H9 (cell line): ENCODE measurements around the gene GRIK3. TPM values are rescaled to one million over a fixed set of nuclear protein-coding genes. Genes with fewer than 3 reads are reported as not detected.

Experiments
- DNase-seq: peaks from one replicate; pipeline ENCODE4 v3.0.0-alpha.2; 2017
- H2AFZ ChIP-seq: one replicate; pipeline ENCODE4 v1.6.1; 2013; ENCODE audit warnings: mild to moderate bottlenecking, low read length, control low read depth, moderate library complexity
- H2AK5ac ChIP-seq: 2 replicates; pipeline ENCODE4 v1.6.1; 2013; ENCODE audit warnings: low read length, control low read depth, mixed read lengths; ENCODE audit not compliant: insufficient read length
- H2BK120ac ChIP-seq: one replicate; pipeline ENCODE4 v1.6.1; 2013; ENCODE audit warnings: low read depth, mild to moderate bottlenecking, low read length, control low read depth, inconsistent platforms; ENCODE audit not compliant: poor library complexity, severe bottlenecking
- H2BK12ac ChIP-seq: 2 replicates; pipeline ENCODE4 v1.6.1; 2013; ENCODE audit warnings: low read length, control low read depth, mixed read lengths, low read depth; ENCODE audit not compliant: insufficient read length
- H2BK15ac ChIP-seq: 2 replicates; pipeline ENCODE4 v1.6.1; 2013; ENCODE audit warnings: low read depth, low read length, control low read depth
- H2BK20ac ChIP-seq: one replicate; pipeline ENCODE4 v1.6.1; 2013; ENCODE audit warnings: low read depth, mild to moderate bottlenecking, low read length, control low read depth, inconsistent platforms; ENCODE audit not compliant: poor library complexity, severe bottlenecking
- H2BK5ac ChIP-seq: 2 replicates; pipeline ENCODE4 v1.6.1; 2013; ENCODE audit warnings: low read length, control low read depth, mixed read lengths; ENCODE audit not compliant: insufficient read length
- H3K14ac ChIP-seq: 2 replicates; pipeline ENCODE4 v1.6.1; 2013; ENCODE audit warnings: low read length, control low read depth; ENCODE audit not compliant: insufficient read depth
- H3K18ac ChIP-seq: 2 replicates; pipeline ENCODE4 v1.6.1; 2013; ENCODE audit warnings: low read depth, mild to moderate bottlenecking, mixed read lengths, low read length, control low read depth; ENCODE audit not compliant: insufficient read length
- H3K23ac ChIP-seq: 2 replicates; pipeline ENCODE4 v1.6.1; 2013; ENCODE audit warnings: low read length, control low read depth, mixed read lengths, low read depth; ENCODE audit not compliant: insufficient read length
- H3K23me2 ChIP-seq: 2 replicates; pipeline ENCODE4 v1.6.1; 2013; ENCODE audit warnings: low read depth, mild to moderate bottlenecking, mixed read lengths, low read length, control low read depth; ENCODE audit not compliant: insufficient read length, poor library complexity, severe bottlenecking
- H3K27ac ChIP-seq: 2 replicates; pipeline ENCODE4 v1.5.1; 2013; ENCODE audit warnings: low read length, control low read depth, mixed read lengths, low read depth; ENCODE audit not compliant: insufficient read length
- H3K27me3 ChIP-seq: 2 replicates; pipeline ENCODE4 v1.6.1; 2013; ENCODE audit warnings: low read length, control low read depth, inconsistent platforms; ENCODE audit not compliant: insufficient read depth
- H3K4ac ChIP-seq: 2 replicates; pipeline ENCODE4 v1.6.1; 2013; ENCODE audit warnings: low read depth, mild to moderate bottlenecking, control low read depth, inconsistent platforms, low read length, moderate library complexity
- H3K4me1 ChIP-seq: 2 replicates; pipeline ENCODE4 v1.6.1; 2013; ENCODE audit warnings: low read length, control low read depth, inconsistent platforms; ENCODE audit not compliant: insufficient read depth
- H3K4me2 ChIP-seq: 2 replicates; pipeline ENCODE4 v1.6.1; 2013; ENCODE audit warnings: low read length, control low read depth, mixed read lengths; ENCODE audit not compliant: insufficient read length, insufficient read depth
- H3K56ac ChIP-seq: 2 replicates; pipeline ENCODE4 v1.6.1; 2013; ENCODE audit warnings: low read depth, mild to moderate bottlenecking, mixed read lengths, low read length, control low read depth; ENCODE audit not compliant: insufficient read length
- H3K79me1 ChIP-seq: 2 replicates; pipeline ENCODE4 v1.6.1; 2013; ENCODE audit warnings: low read depth, mild to moderate bottlenecking, moderate library complexity, low read length, control low read depth, inconsistent platforms; ENCODE audit not compliant: insufficient read depth, poor library complexity, severe bottlenecking
- H3K79me2 ChIP-seq: 2 replicates; pipeline ENCODE4 v1.6.1; 2013; ENCODE audit warnings: low read length, control low read depth, inconsistent platforms; ENCODE audit not compliant: insufficient read depth
- H3K9ac ChIP-seq: 2 replicates; pipeline ENCODE4 v1.6.1; 2013; ENCODE audit warnings: low read length, control low read depth, mixed read lengths; ENCODE audit not compliant: insufficient read length; ENCODE audit errors: extremely low read depth
- H3K9me3 ChIP-seq: one replicate; pipeline ENCODE4 v1.6.1; 2013; ENCODE audit warnings: low read depth, low read length, inconsistent platforms; ENCODE audit not compliant: control insufficient read depth
- H3T11ph ChIP-seq: one replicate; pipeline ENCODE4 v1.6.1; 2013; ENCODE audit warnings: mild to moderate bottlenecking, low read length, control low read depth, inconsistent platforms
- H4K20me1 ChIP-seq: one replicate; pipeline ENCODE4 v1.6.1; 2013; ENCODE audit not compliant: control insufficient read depth, insufficient read length, insufficient read depth
- H4K5ac ChIP-seq: 2 replicates; pipeline ENCODE4 v1.6.1; 2013; ENCODE audit warnings: low read depth, mild to moderate bottlenecking, mixed read lengths, low read length, control low read depth; ENCODE audit not compliant: insufficient read length
- H4K8ac ChIP-seq: replicated peaks from 2 replicates; pipeline ENCODE4 v1.6.1; 2013; ENCODE audit warnings: low read length, control low read depth, mixed read lengths, low read depth; ENCODE audit not compliant: insufficient read length
- H4K91ac ChIP-seq: 2 replicates; pipeline ENCODE4 v1.6.1; 2013; ENCODE audit warnings: low read depth, mild to moderate bottlenecking, moderate library complexity, mixed read lengths, low read length, control low read depth; ENCODE audit not compliant: insufficient read length
- H3K27ac Mint-ChIP-seq, 3 experiments: 2 replicates in 2 of 3; 3 replicates in 1 of 3; pipeline ENCODE4 v1.8.0; 2020 to 2021; ENCODE audit warnings: mixed read lengths in 3 of 3, mild to moderate bottlenecking in 1 of 3, moderate library complexity in 1 of 3
- H3K27me3 Mint-ChIP-seq: 2 replicates; pipeline ENCODE4 v1.8.0; 2021; ENCODE audit warnings: low read depth, mild to moderate bottlenecking, moderate library complexity, mixed read lengths
- H3K36me3 Mint-ChIP-seq, 3 experiments: 2 replicates in 2 of 3; 3 replicates in 1 of 3; pipeline ENCODE4 v1.8.0; 2020 to 2021; ENCODE audit warnings: low read depth in 3 of 3, mixed read lengths in 3 of 3; ENCODE audit not compliant: insufficient read depth in 1 of 3
- H3K4me1 Mint-ChIP-seq, 2 experiments: 2 replicates each; pipeline ENCODE4 v1.8.0; 2020; ENCODE audit warnings: mixed read lengths in 2 of 2
- H3K4me3 Mint-ChIP-seq, 2 experiments: 2 replicates in 1 of 2; 3 replicates in 1 of 2; pipeline ENCODE4 v1.8.0; 2020 to 2021; ENCODE audit warnings: mild to moderate bottlenecking in 2 of 2, mixed read lengths in 2 of 2, moderate library complexity in 1 of 2
- H3K9me3 Mint-ChIP-seq, 2 experiments: 2 replicates in 1 of 2; 3 replicates in 1 of 2; pipeline ENCODE4 v1.8.0; 2020; ENCODE audit warnings: mild to moderate bottlenecking in 2 of 2, mixed read lengths in 2 of 2, moderate library complexity in 1 of 2
- CTCF ChIP-seq: fragments of 200-600 bp; sonication (generic); conservative IDR thresholded peaks from 3 replicates; pipeline ENCODE4 v1.8.0; 2021; ENCODE audit warnings: antibody characterized with exemption, mild to moderate bottlenecking
- WGBS: extraction: QIAGEN DNeasy Blood & Tissue Kit; methylation state at CpG from one replicate; pipeline ENCODE4 v1.1.7; 2013; ENCODE audit warnings: missing lambda C conversion rate, low lambda C conversion rate, mixed read lengths; ENCODE audit not compliant: insufficient read length; ENCODE audit errors: extremely low coverage; 5-methylcytosine and 5-hydroxymethylcytosine counted together
- total RNA-seq: library from RNA; stranded (reverse); gene quantifications from 2 replicates; pipeline ENCODE4 v1.2.1, GENCODE V29; 2021

The GRIK3 gene
- total RNA-seq, 1 experiment from 2014 or later: 1.7 TPM

- Histone ChIP-seq H4K8ac (no peak overlapping the region), H3K23ac (no peak overlapping the region), H2BK5ac (no peak overlapping the region), H3T11ph (no peak overlapping the region), H2BK15ac (no peak overlapping the region), H3K4me2 (no peak overlapping the region), H3K56ac (no peak overlapping the region), H3K4ac (no peak overlapping the region), H3K14ac (no peak overlapping the region), H3K4me1 (no peaks in the 10 kb centered on the region; the same call in 1 of the 2 replicates), H4K20me1 (no peaks in the 10 kb centered on the region), H3K79me2 (no peaks in the 10 kb centered on the region), H3K27me3 (no peaks in the 10 kb centered on the region), H3K18ac (no peak overlapping the region), H2BK12ac (no peak overlapping the region), H3K23me2 (no peaks in the 10 kb centered on the region), H3K79me1 (no peaks in the 10 kb centered on the region), H2AK5ac (no peak overlapping the region), H4K5ac (no peak overlapping the region), H2BK120ac (no peak overlapping the region), H2BK20ac (no peak overlapping the region), H3K9me3 (no peaks in the 10 kb centered on the region), H2AFZ (no peak overlapping the region), H4K91ac (no peak overlapping the region), H3K9ac (no peak overlapping the region), H3K27ac (no peak overlapping the region)
- WGBS: no CpG with 5 or more reads among the region's 3 CpGs
- no peak for DNase-seq
- no peak overlapping the region for H3K4me3 Mint-ChIP-seq
- peaks cover 4% of the 10 kb centered on the region for H3K27me3 Mint-ChIP-seq
- TF ChIP-seq CTCF: no peak
- H3K36me3 Mint-ChIP-seq: no peaks in the 10 kb centered on the region
- no peaks in the 10 kb centered on the region; a peak in 1 of 5 replicates for H3K9me3 Mint-ChIP-seq
- H3K27ac Mint-ChIP-seq: no peak overlapping the region
- peaks cover 30 to 33% of the 10 kb centered on the region in 2 experiments for H3K4me1 Mint-ChIP-seq
Measured at GRCh38 chr1:37055631-37056030, 21.3 kb upstream of the GRIK3 start.
